Stimulated activated CD8-positive, alpha-beta memory T cell treated with anti-CD3 and anti-CD28 coated beads, Interleukin-4, amount 100 ng/mL, for 4 hours (primary cell): ENCODE results near the gene NKD2.

ENCODE experiments used
- DNase-seq, 2 donors: peaks; one replicate each; pipeline ENCODE4 v3.0.0-alpha.2; 2020; ENCODE audit warnings: low read depth in 2 of 2, low spot score in 1 of 2

NKD2 gene

DNA sequence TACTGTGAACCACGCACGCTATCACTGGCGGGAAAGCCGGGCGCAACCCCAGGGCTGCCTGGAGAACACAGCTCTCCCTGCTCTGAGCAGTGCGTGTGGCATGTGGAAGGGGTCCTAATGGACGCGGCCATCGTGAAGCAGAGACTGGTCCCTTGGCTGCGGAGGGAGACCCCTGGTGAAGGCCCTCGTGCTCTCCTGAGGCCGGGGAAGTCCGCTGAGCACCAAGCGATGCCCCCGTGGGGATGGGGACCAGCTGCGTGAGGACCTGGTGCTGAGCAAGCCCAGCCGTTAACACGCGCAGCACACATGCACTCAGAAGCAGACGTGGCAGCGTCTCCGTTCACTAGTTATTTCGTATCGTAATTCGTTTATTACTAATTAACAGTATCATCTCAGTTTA is 78.8 kb downstream of the NKD2 start:
- no peak for DNase-seq

DNA sequence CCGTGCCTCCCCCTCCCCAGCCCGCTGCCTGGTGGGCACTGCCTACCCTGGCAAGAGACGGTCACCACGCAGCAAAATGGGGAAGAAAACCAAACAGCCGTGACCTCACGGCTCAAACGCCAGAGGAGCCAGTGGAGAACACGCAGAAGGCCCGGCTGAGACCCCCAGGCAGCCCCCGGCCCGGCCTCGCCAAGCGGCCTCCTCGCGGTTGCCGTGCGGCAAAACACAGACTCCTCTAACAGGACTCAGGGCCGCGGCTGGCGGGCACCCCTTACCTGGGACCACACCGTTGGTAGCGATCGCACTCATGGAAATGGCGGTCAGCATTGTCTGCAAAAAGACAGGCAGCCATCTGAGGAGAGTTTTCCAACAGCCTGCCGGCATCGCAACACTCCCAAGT is 79.4 kb downstream of the NKD2 start:
- DNase-seq: no peak
